H1 (cell line): ENCODE results near the gene WDR1. TPM values are rescaled to one million over a fixed set of nuclear protein-coding genes. Genes with fewer than 3 reads are reported as not detected.

Experiments
- CTCF ChIA-PET: fragments of 300-600 bp; sonication (Branson Sonifier 250); formaldehyde crosslinking; loops from one replicate; lab custom pipeline; 2021; ENCODE audit not compliant: partially characterized antibody; lab: Charles Lee
- POLR2A ChIA-PET: fragments of 300-600 bp; sonication (Branson Sonifier 250); formaldehyde crosslinking; loops from one replicate; lab custom pipeline; 2021; ENCODE audit warnings: inconsistent platforms; ENCODE audit not compliant: partially characterized antibody; lab: Charles Lee
- DNase-seq, 2 experiments: peaks; one replicate each; pipeline versions ENCODE4 v3.0.0 to v3.0.0-alpha.2; 2010 to 2022; ENCODE audit warnings: low spot score in 2 of 2, low read depth in 1 of 2, mixed read lengths in 1 of 2
- FAIRE-seq: peaks from 2 replicates; lab custom pipeline; 2011; peaks lifted over from hg19 to GRCh38; lab: Jason Lieb, UNC
- H2AFZ ChIP-seq: 2 replicates; pipeline ENCODE4 v1.8.1; 2012; ENCODE audit warnings: low read length, inconsistent platforms
- H2AK5ac ChIP-seq: 2 replicates; pipeline ENCODE4 v1.6.1; 2013; ENCODE audit warnings: low read depth, low read length
- H2BK120ac ChIP-seq: replicated peaks from 2 replicates; pipeline ENCODE3; 2013; ENCODE audit warnings: low read depth, low read length, inconsistent platforms
- H2BK12ac ChIP-seq: 2 replicates; pipeline ENCODE4 v1.6.1; 2013; ENCODE audit warnings: low read depth, low read length
- H2BK15ac ChIP-seq: 2 replicates; pipeline ENCODE4 v1.6.1; 2013; ENCODE audit warnings: low read length
- H2BK20ac ChIP-seq: 2 replicates; pipeline ENCODE4 v1.6.1; 2013; ENCODE audit warnings: low read length
- H2BK5ac ChIP-seq: 2 replicates; pipeline ENCODE4 v1.6.1; 2013; ENCODE audit warnings: low read depth, low read length
- H3K14ac ChIP-seq: 2 replicates; pipeline ENCODE4 v1.6.1; 2013; ENCODE audit warnings: inconsistent platforms; ENCODE audit not compliant: insufficient read length
- H3K18ac ChIP-seq: 2 replicates; pipeline ENCODE4 v1.6.1; 2013; ENCODE audit warnings: low read length; ENCODE audit errors: extremely low read depth
- H3K23ac ChIP-seq: 2 replicates; pipeline ENCODE4 v1.6.1; 2013; ENCODE audit warnings: inconsistent platforms; ENCODE audit not compliant: insufficient read length
- H3K23me2 ChIP-seq: 2 replicates; pipeline ENCODE4 v1.6.1; 2013; ENCODE audit warnings: low read depth, low read length
- H3K27ac ChIP-seq: 2 replicates; pipeline ENCODE4 v1.6.1; 2011; ENCODE audit warnings: low read depth, low read length, inconsistent platforms
- H3K27me3 ChIP-seq, 4 experiments: replicated peaks in 1 of 4; 1 replicate in 1 of 4; 2 replicates in 3 of 4; pipeline versions ENCODE4 v1.6.1 to v1.8.1; 2011 to 2013; ENCODE audit warnings: low read length in 3 of 4, mild to moderate bottlenecking in 3 of 4, inconsistent platforms in 2 of 4, mixed read lengths in 2 of 4, moderate library complexity in 1 of 4; ENCODE audit not compliant: control insufficient read depth in 3 of 4, insufficient read depth in 3 of 4; ENCODE audit errors: extremely low read depth in 1 of 4
- H3K36me3 ChIP-seq, 4 experiments: 2 replicates each; pipeline versions ENCODE4 v1.6.1 to v1.8.1; 2011 to 2013; ENCODE audit warnings: mild to moderate bottlenecking in 4 of 4, low read length in 3 of 4, moderate library complexity in 2 of 4, control low read depth in 1 of 4, inconsistent platforms in 1 of 4; ENCODE audit not compliant: insufficient read depth in 4 of 4, control insufficient read depth in 2 of 4
- H3K4ac ChIP-seq: replicated peaks from 2 replicates; pipeline ENCODE3; 2013; ENCODE audit warnings: low read length, low read depth, mixed read lengths, inconsistent platforms; ENCODE audit not compliant: insufficient read length
- H3K4me1 ChIP-seq, 4 experiments: replicated peaks in 1 of 4; 1 replicate in 1 of 4; 2 replicates in 3 of 4; pipeline versions ENCODE4 v1.6.1 to v1.8.1; 2011 to 2013; ENCODE audit warnings: low read length in 3 of 4, inconsistent platforms in 2 of 4, mixed read lengths in 1 of 4; ENCODE audit not compliant: insufficient read depth in 4 of 4, control insufficient read depth in 3 of 4
- H3K4me2 ChIP-seq, 2 experiments: 2 replicates each; pipeline versions ENCODE4 v1.6.1 to v1.8.1; 2011 to 2013; ENCODE audit warnings: low read depth in 2 of 2, low read length in 2 of 2, control low read depth in 1 of 2, inconsistent platforms in 1 of 2, mild to moderate bottlenecking in 1 of 2; ENCODE audit not compliant: insufficient read depth in 1 of 2
- H3K4me3 ChIP-seq, 4 experiments: fragments of 200-600, 300-600 bp in 1 of 4; sonication (generic), shearing (Covaris generic), sonication (Bioruptor Twin) in 1 of 4; 2 replicates each; pipeline versions ENCODE4 v1.5.1 to v1.8.1; 2011 to 2016; ENCODE audit warnings: low read length in 4 of 4, low read depth in 3 of 4, control low read depth in 2 of 4, inconsistent platforms in 2 of 4, mild to moderate bottlenecking in 2 of 4, mixed read lengths in 1 of 4, moderate library complexity in 1 of 4; ENCODE audit not compliant: insufficient read depth in 2 of 4; ENCODE audit errors: extremely low read depth in 1 of 4
- H3K56ac ChIP-seq: replicated peaks from 2 replicates; pipeline ENCODE3; 2013; ENCODE audit warnings: low read depth, mild to moderate bottlenecking, mixed read lengths, low read length, inconsistent platforms; ENCODE audit not compliant: insufficient read length
- H3K79me1 ChIP-seq: 2 replicates; pipeline ENCODE4 v1.6.1; 2013; ENCODE audit warnings: low read depth, low read length, control low read depth
- H3K79me2 ChIP-seq, 2 experiments: 2 replicates each; pipeline versions ENCODE4 v1.6.1 to v1.8.1; 2012 to 2013; ENCODE audit warnings: low read length in 2 of 2, mild to moderate bottlenecking in 2 of 2, inconsistent platforms in 1 of 2; ENCODE audit not compliant: insufficient read depth in 2 of 2, control insufficient read depth in 1 of 2
- H3K9ac ChIP-seq, 4 experiments: replicated peaks in 1 of 4; 1 replicate in 1 of 4; 2 replicates in 3 of 4; pipeline versions ENCODE4 v1.6.1 to v1.8.1; 2011 to 2013; ENCODE audit warnings: low read depth in 3 of 4, low read length in 3 of 4, control low read depth in 2 of 4, mild to moderate bottlenecking in 2 of 4, moderate library complexity in 2 of 4, inconsistent platforms in 1 of 4; ENCODE audit errors: extremely low read depth in 1 of 4
- H3K9me3 ChIP-seq, 2 experiments: 2 replicates each; pipeline versions ENCODE4 v1.6.1 to v1.8.1; 2012 to 2013; ENCODE audit warnings: mild to moderate bottlenecking in 2 of 2, moderate library complexity in 2 of 2, control low read depth in 1 of 2, inconsistent platforms in 1 of 2, low read depth in 1 of 2, low read length in 1 of 2, mixed read lengths in 1 of 2; ENCODE audit not compliant: insufficient read depth in 2 of 2
- H4K20me1 ChIP-seq, 2 experiments: replicated peaks in 1 of 2; 2 replicates each; pipeline versions ENCODE3 to v1.8.1; 2011 to 2013; ENCODE audit warnings: inconsistent platforms in 2 of 2, low read length in 2 of 2, mild to moderate bottlenecking in 1 of 2; ENCODE audit not compliant: insufficient read depth in 2 of 2, control insufficient read depth in 1 of 2
- H4K5ac ChIP-seq: 2 replicates; pipeline ENCODE4 v1.6.1; 2013; ENCODE audit warnings: low read length, low read depth, mixed read lengths, inconsistent platforms; ENCODE audit not compliant: insufficient read length
- H4K8ac ChIP-seq: 2 replicates; pipeline ENCODE4 v1.8.0; 2013; ENCODE audit warnings: mild to moderate bottlenecking, moderate library complexity, low read length, inconsistent platforms; ENCODE audit not compliant: insufficient read depth; ENCODE audit errors: extremely low read depth
- H4K91ac ChIP-seq: replicated peaks from 2 replicates; pipeline ENCODE3; 2013; ENCODE audit warnings: low read length, mixed read lengths, inconsistent platforms; ENCODE audit not compliant: insufficient read length
- ATF2 ChIP-seq: IDR thresholded peaks from 2 replicates; pipeline ENCODE4 v1.6.1; 2012; ENCODE audit warnings: low read length, inconsistent platforms
- BRCA1 ChIP-seq: IDR thresholded peaks from 2 replicates; pipeline ENCODE4 v1.6.1; 2012; ENCODE audit warnings: low read depth, low read length, improper control_type of control experiment
- EP300 ChIP-seq, 2 experiments: IDR thresholded peaks; 1 replicate in 1 of 2; 2 replicates in 1 of 2; pipeline ENCODE4 v1.6.1; 2011 to 2012; ENCODE audit warnings: low read depth in 2 of 2, low read length in 2 of 2, mild to moderate bottlenecking in 2 of 2, borderline replicate concordance in 1 of 2, inconsistent platforms in 1 of 2, moderate library complexity in 1 of 2
- EZH2 ChIP-seq: fragments of 200-600 bp; sonication (generic); IDR thresholded peaks from 2 replicates; pipeline ENCODE4 v1.7.1; 2012; ENCODE audit warnings: low read depth, mild to moderate bottlenecking, moderate library complexity, low read length, inconsistent platforms; ENCODE audit not compliant: severe bottlenecking
- KDM4A ChIP-seq: IDR thresholded peaks from one replicate; pipeline ENCODE4 v1.7.1; 2012; ENCODE audit warnings: low read depth, mild to moderate bottlenecking, moderate library complexity, low read length, inconsistent platforms; ENCODE audit not compliant: severe bottlenecking
- MAFK ChIP-seq: IDR thresholded peaks from 2 replicates; pipeline ENCODE4 v1.6.1; 2012; ENCODE audit warnings: low read depth, mild to moderate bottlenecking, improper control_type of control experiment, low read length
- SIN3A ChIP-seq, 2 experiments: IDR thresholded peaks in 1 of 2; conservative IDR thresholded peaks in 1 of 2; 2 replicates each; pipeline ENCODE4 v1.6.1; 2011 to 2012; ENCODE audit warnings: low read length in 2 of 2, improper control_type of control experiment in 1 of 2, low read depth in 1 of 2, mild to moderate bottlenecking in 1 of 2
- SIX5 ChIP-seq: IDR thresholded peaks from 2 replicates; pipeline ENCODE4 v1.6.1; 2011; ENCODE audit warnings: mild to moderate bottlenecking, low read depth, low read length
- WGBS, 2 experiments: shearing (Covaris generic) in 1 of 2; methylation state at CpG; one replicate each; pipeline versions ENCODE4 v1.1.6 to v1.1.7; 2013 to 2015; ENCODE audit warnings: low lambda C conversion rate in 2 of 2, mixed read lengths in 2 of 2, inconsistent platforms in 1 of 2, low coverage in 1 of 2, missing lambda C conversion rate in 1 of 2; ENCODE audit not compliant: insufficient replicate concordance in 2 of 2, insufficient coverage in 1 of 2, insufficient read length in 1 of 2; ENCODE audit errors: extremely low coverage in 1 of 2, missing lambda C conversion rate in 1 of 2; 5-methylcytosine and 5-hydroxymethylcytosine counted together
- polyA plus RNA-seq, 7 experiments: library from polyadenylated mRNA; depleted of rRNA in 3 of 7; stranded (reverse) in 5 of 7; unstranded in 2 of 7; fragments of >200 nt in 5 of 7; fragments of 200-250 nt in 2 of 7; gene quantifications; 1 replicate in 5 of 7; 2 replicates in 1 of 7; 4 replicates in 1 of 7; pipeline versions ENCODE4 v1.2.1 to v1.2.3, GENCODE V29; 2011 to 2013; ENCODE audit warnings: missing spikeins in 2 of 7, mixed read lengths in 2 of 7
- total RNA-seq: library from RNA; stranded (reverse); fragmentation: NEBNext Ultra II Directional; extraction: Animal tissue kit (Norgen Biotek cat#: 25700); gene quantifications from 2 replicates; pipeline ENCODE4 v1.2.1, GENCODE V29; 2021

Gene WDR1
- total and polyA plus RNA-seq, 2 of the 8 experiments (the other 6 are each of a cell fraction or from before 2014, with no cell fraction given) = 315 to 377 TPM

GRCh38 chr4:10086506-10087120 lies 30.0 kb downstream of the WDR1 start:
- no peak overlapping the region for H3K18ac ChIP-seq
- H2AFZ ChIP-seq = no peak overlapping the region
- no peak overlapping the region for H2BK120ac ChIP-seq
- H3K36me3 ChIP-seq = peaks cover 68 to 96% (median 93%) of the 10 kb centered on the region in 4 experiments
- no peaks in the 10 kb centered on the region for H3K9me3 ChIP-seq
- no peak overlapping the region for H2BK20ac ChIP-seq
- H3K4me2 ChIP-seq = no peak overlapping the region
- ChIA-PET POLR2A (interaction anchor here (0.7 to 14.7 kb wide), 3 partner anchors 9 to 22 kb away, joined by 3 to 197 read pairs (median 4); no protein-coding TSS in a partner anchor), CTCF (interaction anchor here (4.5 kb wide), 1 partner anchor 17 kb away, joined by 29 read pairs; no protein-coding TSS in a partner anchor)
- no peak overlapping the region for H2BK12ac ChIP-seq
- no peak overlapping the region for H3K56ac ChIP-seq
- no peak overlapping the region for H3K23ac ChIP-seq
- FAIRE-seq (no peak), DNase-seq (no peak)
- H3K27me3 ChIP-seq = no peaks in the 10 kb centered on the region
- H3K27ac ChIP-seq = no peak overlapping the region
- no peak overlapping the region for H4K91ac ChIP-seq
- 88% methylated on average over 13 of the region's 13 CpGs; no CpG with 5 or more reads in 1 of the 2 experiments for WGBS, 2 experiments
- H3K4ac ChIP-seq = no peak overlapping the region
- H3K79me1 ChIP-seq = peaks cover 9% of the 10 kb centered on the region; the same call in 1 of the 2 replicates
- no peaks in the 10 kb centered on the region for H3K23me2 ChIP-seq
- no peak overlapping the region for H2AK5ac ChIP-seq
- peaks cover 0 to 23% of the 10 kb centered on the region in 2 experiments; a peak in 2 of 4 replicates for H3K79me2 ChIP-seq
- H3K4me3 ChIP-seq = no peak overlapping the region
- no peak overlapping the region for H3K14ac ChIP-seq
- H3K9ac ChIP-seq = no peak overlapping the region
- H2BK15ac ChIP-seq = no peak overlapping the region
- TF ChIP-seq SIX5 (no peak), KDM4A (no peak), EZH2 (no peak), BRCA1 (no peak), MAFK (no peak), ATF2 (no peak), SIN3A (conservative IDR thresholded peaks at IDR 0.05 in 1 of 2, IDR thresholded peaks at IDR 0.05 in 1 of 2; ENCODE audit: low read depth in 1 of 2, low read length in 2 of 2) (no peak), EP300 (IDR thresholded peaks at IDR 0.05; ENCODE audit: borderline replicate concordance in 1 of 2, low read depth in 2 of 2, low read length in 2 of 2) (no peak)
- peaks cover 23 to 46% of the 10 kb centered on the region in 2 experiments for H4K20me1 ChIP-seq
- no peak overlapping the region for H2BK5ac ChIP-seq
- no peak overlapping the region for H4K5ac ChIP-seq
- no peaks in the 10 kb centered on the region for H3K4me1 ChIP-seq
- no peak overlapping the region for H4K8ac ChIP-seq
